Left renal cortex interstitium (tissue), 4 donors: Measurements from ENCODE around the gene MARK2. TPM values are rescaled to one million over a fixed set of nuclear protein-coding genes. Genes with fewer than 3 reads are reported as not detected.

ENCODE experiments used
- DNase-seq, 4 donors: peaks; one replicate each; pipeline ENCODE4 v3.0.0-alpha.2; 2013; ENCODE audit warnings: low read depth in 4 of 4, low spot score in 2 of 4, missing footprints in 1 of 4
- polyA plus RNA-seq, 4 donors: library from polyadenylated mRNA; unstranded; fragments of 120-200 nt; gene quantifications; one replicate each; pipeline ENCODE4 v1.2.1, GENCODE V29; 2013; ENCODE audit not compliant: insufficient read length in 4 of 4

MARK2 gene
- polyA plus RNA-seq, 4 donors = 30.4 to 40.4 (median 35.7) TPM

DNA sequence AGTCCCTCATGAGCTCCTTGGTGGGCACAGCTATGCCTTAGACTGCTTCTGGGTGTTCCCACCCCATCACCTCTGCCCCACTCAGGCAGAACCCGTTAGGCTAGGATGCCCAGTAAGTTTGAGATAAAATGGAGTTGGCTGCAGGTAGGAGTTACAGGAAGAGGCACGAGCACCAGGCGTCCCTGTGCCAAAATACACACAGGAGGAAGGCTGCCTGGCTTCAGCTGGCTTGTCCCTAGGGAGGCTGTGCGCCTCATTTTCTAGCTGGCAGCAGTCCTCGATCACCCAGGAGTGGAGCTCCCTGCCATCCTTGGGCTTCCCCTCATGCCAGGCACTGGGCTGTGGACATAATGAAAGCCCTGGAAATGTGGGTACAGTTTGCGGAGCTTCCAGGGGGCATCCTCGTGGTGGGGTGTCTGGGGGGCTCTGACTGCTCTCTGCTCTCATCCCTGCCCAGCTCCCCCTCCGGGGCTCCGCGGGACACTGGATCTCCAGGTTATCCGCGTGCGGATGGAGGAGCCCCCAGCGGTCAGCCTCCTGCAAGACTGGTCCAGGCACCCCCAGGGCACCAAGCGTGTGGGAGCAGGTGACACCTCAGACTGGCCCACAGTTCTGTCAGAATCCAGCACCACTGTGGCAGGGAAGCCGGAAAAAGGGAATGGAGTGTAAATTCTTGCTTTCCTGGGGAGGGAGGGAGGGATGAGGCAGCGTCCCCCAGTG lies 12.3 kb upstream of the MARK2 start:
- DNase-seq = no peak

- DNase-seq = no peak
Measured at GRCh38 chr11:63829823-63830489, 9.0 kb upstream of the MARK2 start.

- no peak for DNase-seq
Measured at GRCh38 chr11:63831326-63831725, 7.6 kb upstream of the MARK2 start.

DNA sequence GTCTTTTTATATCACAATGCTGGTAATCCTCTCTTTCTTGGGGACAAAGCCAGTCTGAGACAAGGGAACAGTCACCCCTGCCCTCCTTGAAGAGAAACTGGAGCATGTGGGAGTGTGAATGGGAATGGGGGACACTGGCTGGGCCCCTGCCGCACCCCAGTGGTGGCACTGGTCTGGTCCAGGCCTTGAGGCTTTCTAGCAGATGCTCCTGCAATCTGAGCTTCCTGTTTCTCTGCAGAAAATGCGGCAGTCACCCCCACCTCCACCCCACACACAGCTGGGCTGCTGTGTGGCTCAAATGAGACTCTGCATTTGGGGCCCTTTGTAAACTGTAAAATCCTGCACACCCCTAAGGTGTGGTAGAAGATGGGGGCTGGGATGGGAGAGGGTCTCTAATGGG lies 6.6 kb upstream of the MARK2 start:
- DNase-seq = no peak

DNA sequence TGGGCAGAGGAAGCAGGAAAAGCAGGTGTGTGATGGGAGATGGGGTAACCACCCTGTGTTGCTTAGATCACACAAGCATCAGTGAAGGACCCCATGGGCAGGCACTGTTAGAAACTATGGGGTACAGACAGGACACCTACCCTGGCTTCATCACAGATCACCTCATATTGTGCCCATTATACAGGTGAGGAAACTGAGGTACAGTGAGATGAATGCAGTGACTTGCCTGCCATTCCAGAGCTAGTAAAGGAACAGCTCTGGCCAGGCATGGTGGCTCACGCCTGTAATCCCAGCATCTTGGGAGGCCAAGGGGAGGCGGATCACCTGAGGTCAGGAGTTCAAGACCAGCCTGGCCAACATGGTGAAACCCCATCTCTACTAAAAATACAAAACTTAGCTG lies 5.9 kb upstream of the MARK2 start:
- DNase-seq = no peak

DNA sequence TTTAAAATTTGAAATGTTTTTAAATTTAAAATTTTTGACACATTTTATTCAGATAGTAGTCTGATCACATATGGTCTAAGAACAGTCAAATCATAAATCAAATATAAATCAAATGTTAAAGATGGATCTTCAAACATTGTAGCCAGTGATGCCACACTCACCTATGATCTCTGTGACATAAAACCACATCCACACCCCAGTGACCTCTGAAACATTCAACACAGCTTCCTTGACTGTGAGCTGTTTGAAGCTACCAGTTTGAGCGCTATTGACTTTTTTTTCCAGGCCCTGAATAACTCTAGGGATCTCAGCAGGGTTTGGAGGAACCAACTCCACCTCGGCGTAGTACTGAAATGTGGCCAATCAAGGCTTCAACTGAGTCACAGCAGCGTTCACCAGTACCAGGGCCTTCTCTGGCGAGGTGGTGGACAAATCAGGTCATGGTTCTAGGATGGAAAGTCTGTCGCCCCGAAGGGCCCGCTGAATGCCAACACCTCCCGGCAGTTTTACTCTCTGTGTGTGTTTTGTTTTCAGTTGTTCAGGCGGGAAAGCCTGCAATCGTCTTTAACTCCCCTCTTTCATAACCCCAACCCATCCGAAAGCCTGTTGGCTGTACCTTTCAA lies 4.3 kb upstream of the MARK2 start:
- no peak for DNase-seq

DNA sequence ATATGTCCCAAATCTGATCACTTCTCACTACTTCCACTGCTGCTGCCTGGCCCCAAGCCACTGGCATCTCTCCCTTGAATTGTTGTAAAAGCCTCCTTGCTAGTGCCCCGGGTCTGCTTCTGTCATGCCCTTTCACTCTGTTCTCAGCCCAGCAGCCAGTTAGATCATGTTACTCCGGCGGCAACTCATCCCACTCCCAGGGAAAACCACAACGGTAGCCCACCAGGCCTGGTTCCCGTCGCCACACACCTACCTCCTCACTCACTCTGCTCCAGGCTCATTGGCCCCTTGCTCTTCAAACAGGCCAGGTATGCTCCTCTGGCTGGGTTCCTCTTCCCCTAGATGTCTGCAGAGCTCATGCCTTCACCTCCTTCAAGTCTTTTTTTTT lies 3.8 kb upstream of the MARK2 start:
- no peak for DNase-seq

- peak in 1 of 4 donors; percentile 81 for DNase-seq
Measured at GRCh38 chr11:63837027-63837688, 1.8 kb upstream of the MARK2 start.

DNA sequence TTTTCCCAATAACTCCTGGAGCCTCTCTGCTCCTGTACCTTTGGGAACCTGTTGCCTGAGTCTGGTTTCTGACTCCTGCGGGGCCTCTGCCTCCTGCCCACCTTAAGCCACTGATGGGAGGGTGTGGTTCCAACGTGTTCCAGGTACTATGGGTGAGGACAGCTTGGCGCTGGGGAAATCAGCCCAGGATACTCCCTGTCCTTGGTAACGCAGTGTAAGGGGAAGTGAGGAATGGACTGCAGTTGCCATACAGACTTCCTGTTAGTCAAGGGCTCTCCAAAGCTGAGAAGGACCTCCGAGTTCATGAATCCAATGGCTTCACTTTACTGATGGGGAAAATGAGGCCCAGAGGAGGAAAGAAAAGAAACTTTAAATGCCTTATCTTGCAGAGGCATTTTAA lies 1.2 kb upstream of the MARK2 start:
- no peak for DNase-seq

- no peak for DNase-seq
Measured at GRCh38 chr11:63838150-63838677, 696 bp upstream of the MARK2 start.

DNA sequence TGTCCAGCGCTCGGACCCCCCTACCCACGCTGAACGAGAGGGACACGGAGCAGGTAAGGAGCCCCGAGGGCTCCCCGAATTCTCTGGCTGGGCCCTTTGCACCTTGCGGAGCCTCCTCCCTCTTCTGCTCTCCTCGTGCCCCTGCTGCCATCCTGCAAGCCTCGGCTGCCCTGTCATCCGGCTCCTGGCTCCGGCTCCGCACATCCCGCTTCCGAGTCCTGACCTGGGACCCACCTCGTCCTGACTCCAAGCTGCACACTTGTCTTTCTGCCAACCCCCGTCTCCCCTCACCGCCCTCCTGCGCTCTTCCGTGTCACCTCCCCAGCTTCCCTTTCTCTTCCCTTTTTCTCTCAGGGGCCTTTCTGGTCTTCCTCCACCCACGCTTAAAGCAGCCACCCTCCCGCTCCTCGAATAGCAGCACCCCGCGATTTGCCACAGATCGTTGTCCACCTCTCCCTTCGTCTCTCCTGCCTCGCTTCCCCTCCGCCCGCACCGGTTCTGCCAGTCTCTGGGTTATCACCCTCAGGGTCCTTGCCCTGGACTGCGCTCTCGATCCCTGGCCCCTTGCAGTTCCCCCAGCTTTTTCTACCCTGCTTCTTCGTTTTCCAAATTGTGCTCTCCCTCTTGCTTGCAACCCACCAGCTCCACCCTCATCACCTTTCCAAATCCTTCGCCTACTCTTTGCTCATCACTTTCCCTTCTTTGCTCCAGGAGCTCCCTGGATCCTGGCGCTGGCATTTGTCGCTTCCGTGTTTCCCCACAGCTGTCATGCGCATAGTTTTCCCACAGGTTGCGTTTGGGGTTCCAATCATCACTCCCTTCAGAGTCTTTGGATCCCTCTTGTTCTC lies 822 bp downstream of the MARK2 start:
- no peak for DNase-seq

GRCh38 chr11:63840356-63841060 lies 1.6 kb downstream of the MARK2 start:
- DNase-seq = no peak

- DNase-seq = no peak
Measured at GRCh38 chr11:63841554-63841953, 2.6 kb downstream of the MARK2 start.

GRCh38 chr11:63843041-63843440 lies 4.1 kb downstream of the MARK2 start:
- no peak for DNase-seq

DNA sequence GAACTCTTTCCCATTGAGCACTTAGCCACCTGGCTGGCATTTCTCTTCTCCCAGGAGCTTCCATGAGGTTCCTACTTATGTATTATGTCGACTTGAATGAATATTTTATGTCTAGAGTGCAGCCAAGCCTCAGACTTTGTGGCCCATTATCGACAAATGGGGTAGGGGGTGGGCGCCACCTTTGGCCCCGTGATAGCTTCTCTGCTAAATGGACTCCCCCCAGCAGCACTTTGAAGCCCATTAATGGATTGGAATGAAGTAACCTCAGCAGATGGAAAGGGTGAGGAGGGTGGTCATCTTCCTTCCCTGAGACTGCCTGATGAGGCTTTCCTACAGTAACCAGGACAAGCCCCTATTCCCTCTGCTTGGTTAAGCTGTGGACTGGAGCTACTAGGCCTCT lies 5.9 kb downstream of the MARK2 start:
- DNase-seq = no peak

- DNase-seq = no peak
Measured at GRCh38 chr11:63845303-63845702, 6.4 kb downstream of the MARK2 start.

DNA sequence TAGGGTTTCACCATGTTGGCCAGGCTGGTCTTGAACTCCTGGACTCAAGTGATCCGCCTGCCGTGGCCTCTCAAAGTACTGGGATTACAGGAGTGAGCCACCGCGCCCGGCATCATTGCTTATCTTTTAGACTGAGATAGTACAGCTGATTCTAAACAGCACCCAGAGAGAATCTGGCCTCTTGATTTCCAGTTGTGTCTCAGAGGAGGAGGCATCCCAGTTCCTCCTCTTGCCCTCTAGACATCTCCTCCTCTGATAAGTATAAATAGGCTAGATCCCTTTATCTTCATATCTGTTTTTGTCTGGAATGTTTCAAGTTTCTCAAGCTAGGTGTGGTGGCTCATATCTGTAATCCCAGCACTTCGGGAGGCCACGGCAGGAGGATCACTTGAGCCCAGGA lies 7.0 kb downstream of the MARK2 start:
- no peak for DNase-seq

DNA sequence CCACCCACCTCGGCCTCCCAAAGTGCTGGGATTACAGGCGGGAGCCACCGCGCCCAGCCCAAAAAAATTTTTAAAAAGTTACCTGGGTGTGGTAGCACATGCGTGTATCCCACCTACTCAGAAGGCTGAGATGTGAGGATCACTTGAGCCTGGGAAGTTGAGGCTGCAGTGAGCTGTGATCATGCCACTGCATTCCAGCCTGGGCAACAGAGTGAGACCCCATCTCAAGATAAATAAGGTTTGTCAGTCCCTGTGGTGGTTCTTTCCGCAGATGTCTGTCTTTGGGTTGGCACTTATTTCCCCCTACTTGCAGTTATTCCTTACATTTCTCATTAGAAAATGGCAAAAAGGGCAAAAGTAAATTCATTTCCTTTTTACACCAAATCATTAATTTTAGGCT lies 8.0 kb downstream of the MARK2 start:
- no peak for DNase-seq

- no peak for DNase-seq
Measured at GRCh38 chr11:63847363-63847762, 8.5 kb downstream of the MARK2 start.

- DNase-seq = no peak
Measured at GRCh38 chr11:63849691-63850090, 10.8 kb downstream of the MARK2 start.
